ENCODE data around the gene PIP5K1B. TPM values are rescaled to one million over a fixed set of nuclear protein-coding genes. Genes with fewer than 3 reads are reported as not detected.

PIP5K1B gene
- total and polyA plus RNA-seq, 10 of the 15 experiments (the other 5 are each of a cell fraction or from before 2014, with no cell fraction given) = 6.8 to 16.3 (median 10.6) TPM

- TF ChIP-seq YBX1 (IDR thresholded peaks at IDR 0.05) = no peak
- no peak for TF ChIP-seq ZNF384 (IDR thresholded peaks at IDR 0.05; ENCODE audit: borderline replicate concordance, low read depth, low read length)
- no peak for TF ChIP-seq ZNF217 (IDR thresholded peaks at IDR 0.05)
- no peak for TF ChIP-seq CBX5 (IDR thresholded peaks at IDR 0.05; ENCODE audit: low read depth)
- TF ChIP-seq EZH2 (IDR thresholded peaks at IDR 0.05; ENCODE audit: borderline replicate concordance, control insufficient read depth, low read depth, low read length) = no peak
- no peak for TF ChIP-seq SUZ12 (IDR thresholded peaks at IDR 0.05; ENCODE audit: unreplicated experiment)
- TF ChIP-seq TCF7 (IDR thresholded peaks at IDR 0.05; ENCODE audit: borderline replicate concordance) = no peak
- no peak for TF ChIP-seq CHD1 (IDR thresholded peaks at IDR 0.05; ENCODE audit: low read depth, low read length)
- TF ChIP-seq STAT3 (IDR thresholded peaks at IDR 0.05; ENCODE audit: low read depth, low read length) = no peak
- 0 out of 2 replicates have a peak, but pooled peaks have one; percentile 33 for TF ChIP-seq PML (IDR thresholded peaks at IDR 0.05; ENCODE audit: low read length)
- TF ChIP-seq RUNX3 (IDR thresholded peaks at IDR 0.05; ENCODE audit: low read length) = peak; percentile 92
- TF ChIP-seq RELA (IDR thresholded peaks at IDR 0.05; ENCODE audit: borderline replicate concordance, partially characterized antibody) = peak; percentile 58
- TF ChIP-seq DPF2 (IDR thresholded peaks at IDR 0.05) = peak; percentile 34; the same call in 1 of the 2 replicates
- TF ChIP-seq GABPA (IDR thresholded peaks at IDR 0.05; ENCODE audit: low read depth) = no peak
- TF ChIP-seq ZNF622 (IDR thresholded peaks at IDR 0.05) = no peak
- TF ChIP-seq MTA2 (IDR thresholded peaks at IDR 0.05; ENCODE audit: low read depth) = peak; percentile 91
- TF ChIP-seq KDM1A (IDR thresholded peaks at IDR 0.05; ENCODE audit: borderline replicate concordance) = no peak
- TF ChIP-seq ZBTB40 (IDR thresholded peaks at IDR 0.05; ENCODE audit: borderline replicate concordance) = no peak
- TF ChIP-seq NFYB (IDR thresholded peaks at IDR 0.05; ENCODE audit: insufficient read depth, low read depth, low read length) = no peak
- TF ChIP-seq USF1 (IDR thresholded peaks at IDR 0.05; ENCODE audit: borderline replicate concordance, extremely low read length, insufficient read depth, low read depth, low read length) = no peak
- no peak for TF ChIP-seq PAX8 (IDR thresholded peaks at IDR 0.05)
- peak; percentile 87 for TF ChIP-seq ZBED1 (IDR thresholded peaks at IDR 0.05; ENCODE audit: borderline replicate concordance)
- TF ChIP-seq, protein P1, sequence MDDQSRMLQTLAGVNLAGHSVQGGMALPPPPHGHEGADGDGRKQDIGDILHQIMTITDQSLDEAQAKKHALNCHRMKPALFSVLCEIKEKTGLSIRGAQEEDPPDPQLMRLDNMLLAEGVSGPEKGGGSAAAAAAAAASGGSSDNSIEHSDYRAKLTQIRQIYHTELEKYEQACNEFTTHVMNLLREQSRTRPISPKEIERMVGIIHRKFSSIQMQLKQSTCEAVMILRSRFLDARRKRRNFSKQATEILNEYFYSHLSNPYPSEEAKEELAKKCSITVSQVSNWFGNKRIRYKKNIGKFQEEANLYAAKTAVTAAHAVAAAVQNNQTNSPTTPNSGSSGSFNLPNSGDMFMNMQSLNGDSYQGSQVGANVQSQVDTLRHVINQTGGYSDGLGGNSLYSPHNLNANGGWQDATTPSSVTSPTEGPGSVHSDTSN (IDR thresholded peaks at IDR 0.05; ENCODE audit: insufficient replicate concordance, low read depth, low read length) = no peak
- TF ChIP-seq HDAC2 (IDR thresholded peaks at IDR 0.05) = no peak
- TF ChIP-seq SMARCA5 (IDR thresholded peaks at IDR 0.05) = no peak
- TF ChIP-seq ETV6 (conservative IDR thresholded peaks at IDR 0.05 in 1 of 2, IDR thresholded peaks at IDR 0.05 in 1 of 2; ENCODE audit: borderline replicate concordance in 1 of 2, low read depth in 1 of 2) = no peak
- no peak for TF ChIP-seq CHD2 (IDR thresholded peaks at IDR 0.05; ENCODE audit: borderline replicate concordance, low read depth, low read length)
- TF ChIP-seq KAT2A (conservative IDR thresholded peaks at IDR 0.05; ENCODE audit: control insufficient read depth, low read depth, low read length) = no peak
Observed at GRCh38 chr9:68802525-68803015, 97.5 kb downstream of the PIP5K1B start (continued).
